GM13977 (cell line): ENCODE results near the gene CNNM4.

ENCODE experiments used
- DNase-seq: peaks from one replicate; pipeline ENCODE4 v3.0.0; 2012; ENCODE audit warnings: low spot score
- CTCF ChIP-seq: IDR thresholded peaks from 2 replicates; pipeline ENCODE4 v1.5.1; 2012; ENCODE audit warnings: mild to moderate bottlenecking, control low read depth; ENCODE audit not compliant: insufficient read depth; ENCODE audit errors: extremely low read depth, missing control alignments
- in situ Hi-C: fragments of 300-500 bp; cut with MboI; formaldehyde crosslinking; loops from one replicate; pipeline ENCODE4 v1.12.0; 2022; ENCODE audit warnings: low sequenced_read_pairs, low pct_unique_long_range_greater_than_20kb, mixed read lengths, inconsistent platforms; ENCODE audit not compliant: unreplicated experiment

Gene CNNM4

DNA sequence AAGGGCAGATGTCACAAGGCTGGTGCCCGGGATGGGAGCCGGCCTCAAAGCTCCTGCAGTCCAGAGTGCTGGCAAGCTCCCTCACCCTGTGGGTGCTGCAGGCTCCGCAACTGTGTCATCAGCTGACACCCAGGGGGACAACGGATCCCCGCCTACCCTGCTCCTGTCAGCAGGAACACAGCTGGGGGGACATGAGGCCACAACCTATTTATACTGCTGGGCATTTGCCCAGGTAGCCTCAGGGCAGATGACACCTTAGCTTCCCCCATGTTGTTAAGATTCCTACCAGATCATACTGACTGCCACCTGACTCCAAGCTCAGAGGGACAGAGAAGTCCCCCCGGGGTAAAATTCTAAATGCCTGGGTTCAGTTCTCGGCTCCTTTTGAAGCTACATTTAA, 81.9 kb downstream of the CNNM4 start:
- in situ Hi-C loops = no loop called here
- TF ChIP-seq CTCF = no peak
- DNase-seq = no peak

- in situ Hi-C loops = no loop called here
- DNase-seq = no peak
- no peak for TF ChIP-seq CTCF
Measured at GRCh38 chr2:96843538-96844268, 83.0 kb downstream of the CNNM4 start, which contains the start of gene ANKRD23. TSS of gene ANKRD23 (minus strand) at chr2:96844021. CDS start at chr2:96843992, 29 bp downstream.

GRCh38 chr2:96844405-96844808, 83.7 kb downstream of the CNNM4 start:
- no peak for TF ChIP-seq CTCF
- DNase-seq = no peak
- in situ Hi-C loops = no loop called here

GRCh38 chr2:96846825-96847224, 86.1 kb downstream of the CNNM4 start:
- no peak for DNase-seq
- in situ Hi-C loops = no loop called here

GRCh38 chr2:96847586-96847985, 86.9 kb downstream of the CNNM4 start:
- no peak for TF ChIP-seq CTCF
- DNase-seq = no peak
- in situ Hi-C loops = no loop called here

More at GRCh38 chr2:96846825-96847224, 86.1 kb downstream of the CNNM4 start:
- no peak for TF ChIP-seq CTCF

DNA sequence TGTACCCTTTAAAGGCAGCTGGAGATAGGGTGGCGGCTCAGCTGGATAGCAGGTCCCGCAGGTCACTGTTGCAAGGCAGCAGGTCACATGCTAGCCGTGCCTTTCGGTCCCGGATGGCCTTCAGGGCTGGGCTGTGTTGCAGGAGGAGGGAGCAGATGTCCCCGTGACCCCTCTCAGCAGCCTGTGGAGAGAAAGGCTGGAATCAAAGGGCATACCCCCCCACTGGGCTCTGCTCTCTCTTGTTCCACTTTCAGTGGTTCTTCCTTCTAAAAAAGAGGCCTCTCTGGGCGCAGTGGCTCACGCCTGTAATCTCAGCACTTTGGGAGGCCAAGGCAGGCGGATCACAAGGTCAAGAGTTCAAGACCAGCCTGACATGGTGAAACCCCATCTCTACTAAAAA, 87.6 kb downstream of the CNNM4 start:
- TF ChIP-seq CTCF = no peak
- DNase-seq = no peak
- in situ Hi-C loops = no loop called here

GRCh38 chr2:96852667-96853066, 92.0 kb downstream of the CNNM4 start:
- DNase-seq = no peak
- in situ Hi-C loops = loop anchor here (10.0 kb wide), 1 partner anchor 102 kb away; no protein-coding TSS in a partner anchor
- no peak for TF ChIP-seq CTCF
